ENCODE data around the gene TAAR2. TPM values are rescaled to one million over a fixed set of nuclear protein-coding genes. Genes with fewer than 3 reads are reported as not detected.

TAAR2 gene
- total and polyA plus RNA-seq, 2 donors (not counting 3 experiments of a cell fraction or from before 2014, with no cell fraction given): not detected

DNA sequence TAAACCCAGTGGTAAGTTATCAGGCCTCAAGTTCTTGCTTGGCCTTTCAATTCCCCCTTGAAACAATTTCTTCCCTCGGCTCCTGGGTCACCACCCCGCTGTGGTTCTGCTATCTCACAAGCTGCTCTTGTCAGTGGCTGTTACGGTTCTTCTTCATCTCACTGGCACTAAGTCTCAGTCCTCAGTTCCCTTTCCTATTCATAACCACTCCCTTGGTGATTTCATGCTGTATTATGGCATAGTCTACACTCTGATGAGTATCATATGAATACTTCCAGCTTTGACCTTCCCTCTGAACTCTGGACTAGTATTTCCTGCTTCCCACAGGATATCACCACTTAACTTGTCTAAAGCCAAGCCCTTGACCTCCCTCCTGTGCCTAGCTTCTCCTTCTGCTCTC, 27.0 kb upstream of the TAAR2 start:
- Histone ChIP-seq H3K4me1 (ENCODE audit: control insufficient read depth, extremely low read depth, insufficient read depth, low read length) (no peaks in the 10 kb centered on the region), H3K27me3 (ENCODE audit: control insufficient read depth in 2 of 2, insufficient read depth in 2 of 2, low read length in 2 of 2) (no peaks in the 10 kb centered on the region), H2AFZ (ENCODE audit: low read depth, low read length) (no peak overlapping the region), H3K9me1 (replicated peaks; ENCODE audit: control insufficient read depth, extremely low read depth, insufficient read depth, low read length) (no peaks in the 10 kb centered on the region), H3K36me3 (ENCODE audit: control insufficient read depth in 2 of 2, extremely low read depth in 1 of 2, insufficient read depth in 2 of 2, low read length in 2 of 2) (no peaks in the 10 kb centered on the region), H4K20me1 (replicated peaks; ENCODE audit: control insufficient read depth, extremely low read depth, insufficient read depth, low read length) (no peaks in the 10 kb centered on the region), H3K4me2 (ENCODE audit: insufficient read depth, low read length) (no peak overlapping the region), H3K9me3 (replicated peaks; ENCODE audit: control insufficient read depth, insufficient read depth, low read length) (no peaks in the 10 kb centered on the region), H3K4me3 (replicated peaks in 1 of 3; ENCODE audit: insufficient read depth in 1 of 3, low read depth in 1 of 3, low read length in 3 of 3) (no peak overlapping the region), H3K9ac (replicated peaks; ENCODE audit: extremely low read depth, insufficient read depth, low read length) (no peak overlapping the region), H3K27ac (ENCODE audit: insufficient read depth, low read depth, low read length) (no peak overlapping the region), H3K79me2 (ENCODE audit: control insufficient read depth, insufficient read depth, low read length) (no peaks in the 10 kb centered on the region)
- dilution Hi-C loops (cut with MboI; ENCODE audit: extremely low pct_ligation_motif_present, low sequenced_read_pairs): no loop called here
- BruUV-seq (replicated peaks): no TSS peak
- intact Hi-C loops (cut with micrococcal nuclease): no loop called here
- DNase-seq (ENCODE audit: low read depth, low spot score): no peak
- FAIRE-seq: no peak
- ChIA-PET POLR2A (no interaction called here), CTCF (no interaction called here)
- TF ChIP-seq, protein P1, sequence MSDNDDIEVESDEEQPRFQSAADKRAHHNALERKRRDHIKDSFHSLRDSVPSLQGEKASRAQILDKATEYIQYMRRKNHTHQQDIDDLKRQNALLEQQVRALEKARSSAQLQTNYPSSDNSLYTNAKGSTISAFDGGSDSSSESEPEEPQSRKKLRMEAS (IDR thresholded peaks at IDR 0.05; ENCODE audit: insufficient read depth, insufficient read length): no peak
- TF ChIP-seq POLR2A (IDR thresholded peaks at IDR 0.05; ENCODE audit: low read depth, low read length): no peak
- no peak for TF ChIP-seq GATA2 (IDR thresholded peaks at IDR 0.05; ENCODE audit: insufficient read depth, insufficient read length, low read depth, low read length)
- TF ChIP-seq POLR2AphosphoS5 (IDR thresholded peaks at IDR 0.05; ENCODE audit: insufficient read depth, low read depth, low read length): no peak
- no peak for TF ChIP-seq EZH2 (IDR thresholded peaks at IDR 0.05; ENCODE audit: borderline replicate concordance, low read depth, low read length, severe bottlenecking)
- no peak for TF ChIP-seq JUN (IDR thresholded peaks at IDR 0.05; ENCODE audit: borderline replicate concordance, insufficient read depth, insufficient read length, low read depth)
- TF ChIP-seq, protein P2, sequence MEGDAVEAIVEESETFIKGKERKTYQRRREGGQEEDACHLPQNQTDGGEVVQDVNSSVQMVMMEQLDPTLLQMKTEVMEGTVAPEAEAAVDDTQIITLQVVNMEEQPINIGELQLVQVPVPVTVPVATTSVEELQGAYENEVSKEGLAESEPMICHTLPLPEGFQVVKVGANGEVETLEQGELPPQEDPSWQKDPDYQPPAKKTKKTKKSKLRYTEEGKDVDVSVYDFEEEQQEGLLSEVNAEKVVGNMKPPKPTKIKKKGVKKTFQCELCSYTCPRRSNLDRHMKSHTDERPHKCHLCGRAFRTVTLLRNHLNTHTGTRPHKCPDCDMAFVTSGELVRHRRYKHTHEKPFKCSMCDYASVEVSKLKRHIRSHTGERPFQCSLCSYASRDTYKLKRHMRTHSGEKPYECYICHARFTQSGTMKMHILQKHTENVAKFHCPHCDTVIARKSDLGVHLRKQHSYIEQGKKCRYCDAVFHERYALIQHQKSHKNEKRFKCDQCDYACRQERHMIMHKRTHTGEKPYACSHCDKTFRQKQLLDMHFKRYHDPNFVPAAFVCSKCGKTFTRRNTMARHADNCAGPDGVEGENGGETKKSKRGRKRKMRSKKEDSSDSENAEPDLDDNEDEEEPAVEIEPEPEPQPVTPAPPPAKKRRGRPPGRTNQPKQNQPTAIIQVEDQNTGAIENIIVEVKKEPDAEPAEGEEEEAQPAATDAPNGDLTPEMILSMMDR (IDR thresholded peaks at IDR 0.05; ENCODE audit: extremely low read depth in 1 of 2, insufficient read depth in 1 of 2, low read depth in 1 of 2, low read length in 2 of 2): no peak
- TF ChIP-seq MYC (IDR thresholded peaks at IDR 0.05; ENCODE audit: low read depth, low read length): no peak
- no peak for TF ChIP-seq FOS (IDR thresholded peaks at IDR 0.05; ENCODE audit: borderline replicate concordance, insufficient read depth, low read length)
